HG03045 (cell line): ENCODE data around the gene CDK13.
"Not testable (repeated sequence)": the region's sequence is repeated elsewhere in the genome, so short reads cannot be mapped to it uniquely, and the experiment has no call there.

ENCODE experiments used
- ATAC-seq: cut with Tn5 transposase; IDR thresholded peaks from one replicate; pipeline ENCODE4 v1.9.1; 2021; ENCODE audit warnings: mild to moderate bottlenecking, moderate library complexity; ENCODE audit not compliant: unreplicated experiment

CDK13 gene

GRCh38 chr7:39949971-39950472, at the start of gene CDK13:
Gene CDK13, plus strand, starts transcription at chr7:39950256. Its CDS starts 386 bp downstream, at chr7:39950642.
- peak; percentile 35 for ATAC-seq

DNA sequence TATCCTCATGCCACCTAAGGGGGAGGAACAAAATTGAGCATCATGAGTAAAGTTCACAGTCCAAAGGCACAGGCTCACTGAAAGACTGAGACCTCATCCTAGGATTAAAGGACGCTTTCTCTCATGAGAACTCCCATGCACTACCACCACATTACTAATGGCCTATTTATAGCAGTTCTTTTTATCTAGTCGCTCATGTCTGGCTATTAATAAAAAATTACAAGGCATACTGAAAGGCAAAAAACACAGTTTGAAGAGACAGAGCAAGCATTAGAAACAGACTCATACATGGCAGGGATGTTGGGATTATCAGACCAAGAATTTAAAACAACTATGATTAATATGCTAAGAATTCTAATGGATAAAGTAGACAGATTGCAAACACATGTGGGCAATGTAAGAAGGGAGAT, 46.0 kb upstream of the CDK13 start:
- no peak for ATAC-seq

DNA sequence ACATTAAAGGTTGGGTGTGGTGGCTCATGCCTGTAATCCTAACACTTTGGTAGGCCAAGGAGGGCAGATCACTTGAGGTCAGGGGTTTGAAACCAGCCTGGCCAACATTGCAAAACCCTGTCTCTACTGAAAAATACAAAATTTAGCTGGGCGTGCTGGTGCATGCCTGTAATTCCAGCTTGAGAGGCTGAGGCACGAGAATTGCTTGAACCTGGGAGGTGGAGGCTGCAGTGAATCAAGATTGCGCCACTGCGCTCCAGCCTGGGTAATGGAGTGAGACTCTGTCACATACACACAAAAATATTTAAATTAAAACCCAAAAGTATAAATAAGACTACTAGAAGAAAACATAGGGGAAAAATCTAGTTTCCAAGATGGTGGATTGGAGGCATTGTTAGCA, 41.9 kb upstream of the CDK13 start:
- no peak for ATAC-seq

- no peak for ATAC-seq
These were observed 41.1 kb upstream of the CDK13 start for GRCh38 chr7:39908973-39909372.

DNA sequence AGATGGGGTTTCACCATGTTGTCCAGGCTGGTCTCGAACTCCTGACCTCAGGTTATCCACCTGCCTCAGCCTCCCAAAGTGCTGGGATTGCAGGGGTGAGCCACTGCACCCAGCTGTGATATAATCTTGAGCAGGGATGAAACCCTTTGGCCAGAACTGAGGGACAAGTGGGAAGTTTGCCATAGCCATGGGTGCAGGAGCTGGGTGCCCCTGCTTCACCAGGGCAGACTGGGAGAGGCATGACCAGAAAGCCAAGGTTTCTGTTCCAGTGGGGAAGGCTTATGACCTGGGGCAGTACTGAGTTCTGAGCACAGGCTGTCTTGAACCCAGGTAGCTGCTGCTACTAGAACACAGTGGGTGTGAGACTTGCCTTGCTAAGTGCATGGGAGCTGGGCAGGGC, 40.5 kb upstream of the CDK13 start:
- no peak for ATAC-seq

- no peak for ATAC-seq
These were observed 39.8 kb upstream of the CDK13 start for GRCh38 chr7:39910108-39910869.

DNA sequence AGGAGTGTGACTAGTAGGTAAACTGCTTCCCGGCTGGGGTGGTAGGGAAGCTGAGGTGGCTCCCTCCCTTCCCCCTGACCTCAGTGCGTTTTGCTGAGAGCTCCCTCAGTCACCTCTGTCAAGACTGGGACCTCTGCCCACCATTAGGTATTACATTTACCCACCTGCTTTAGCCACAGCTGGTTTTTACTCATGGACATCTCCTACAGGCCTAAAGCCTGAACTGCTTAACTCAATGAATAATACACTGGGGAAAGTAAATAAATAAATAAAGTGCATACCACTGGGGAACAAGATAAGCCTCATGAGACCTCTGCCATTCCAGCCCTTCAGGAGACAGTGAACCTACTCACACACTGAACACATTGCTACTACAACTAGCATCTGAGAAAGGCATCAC, 38.9 kb upstream of the CDK13 start:
- ATAC-seq = no peak

GRCh38 chr7:39915847-39916246, 34.2 kb upstream of the CDK13 start:
- ATAC-seq = not testable (repeated sequence)

- ATAC-seq = no peak
These were observed 30.4 kb upstream of the CDK13 start for GRCh38 chr7:39919646-39920045.

GRCh38 chr7:39921506-39922175, 28.4 kb upstream of the CDK13 start:
- ATAC-seq = no peak

- no peak for ATAC-seq
These were observed 27.5 kb upstream of the CDK13 start for GRCh38 chr7:39922580-39922979.

- ATAC-seq = no peak
These were observed 27.0 kb upstream of the CDK13 start for GRCh38 chr7:39923091-39923490.

DNA sequence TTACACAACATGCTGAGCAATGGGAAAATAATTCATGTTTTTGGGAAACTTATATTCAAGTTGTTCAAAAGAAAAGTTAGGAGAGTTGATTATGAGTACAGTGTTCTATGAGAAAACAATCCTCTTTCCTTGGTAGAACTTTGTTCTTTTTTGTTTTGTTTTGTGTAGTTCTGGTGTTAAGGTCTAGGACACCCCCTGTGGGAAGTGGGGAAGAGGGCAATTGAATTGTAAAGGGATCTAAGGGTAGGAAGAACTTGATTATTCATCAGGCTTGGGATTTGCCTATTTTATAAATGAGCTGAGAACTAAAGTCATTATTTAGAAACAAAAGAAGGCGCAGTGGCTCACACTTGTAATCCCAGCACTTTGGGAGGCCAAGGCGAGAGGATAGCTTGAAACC, 25.9 kb upstream of the CDK13 start:
- no peak for ATAC-seq

- ATAC-seq = no peak
These were observed 23.9 kb upstream of the CDK13 start for GRCh38 chr7:39926111-39926510.

DNA sequence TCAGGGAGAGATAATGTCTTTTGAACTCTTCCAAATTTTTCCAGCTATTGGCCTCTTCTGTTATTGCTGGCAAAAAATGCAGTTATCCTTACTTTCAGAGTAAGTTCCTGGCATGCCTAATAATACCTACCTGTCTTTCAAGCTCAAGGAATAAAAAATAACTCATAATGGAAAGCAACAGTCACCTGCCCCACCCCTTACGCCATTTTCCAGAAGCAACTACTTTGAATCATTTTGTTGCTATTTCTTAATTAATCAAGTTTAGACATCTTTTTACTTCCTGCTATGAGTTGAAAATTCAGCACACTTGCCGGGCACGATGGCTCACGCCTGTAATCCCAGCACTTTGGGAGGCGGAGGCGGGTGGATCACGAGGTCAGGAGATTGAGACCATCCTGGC, 23.0 kb upstream of the CDK13 start:
- ATAC-seq = no peak

GRCh38 chr7:39934132-39934531, 15.9 kb upstream of the CDK13 start:
- ATAC-seq = no peak

GRCh38 chr7:39936761-39937160, 13.3 kb upstream of the CDK13 start:
- no peak for ATAC-seq

DNA sequence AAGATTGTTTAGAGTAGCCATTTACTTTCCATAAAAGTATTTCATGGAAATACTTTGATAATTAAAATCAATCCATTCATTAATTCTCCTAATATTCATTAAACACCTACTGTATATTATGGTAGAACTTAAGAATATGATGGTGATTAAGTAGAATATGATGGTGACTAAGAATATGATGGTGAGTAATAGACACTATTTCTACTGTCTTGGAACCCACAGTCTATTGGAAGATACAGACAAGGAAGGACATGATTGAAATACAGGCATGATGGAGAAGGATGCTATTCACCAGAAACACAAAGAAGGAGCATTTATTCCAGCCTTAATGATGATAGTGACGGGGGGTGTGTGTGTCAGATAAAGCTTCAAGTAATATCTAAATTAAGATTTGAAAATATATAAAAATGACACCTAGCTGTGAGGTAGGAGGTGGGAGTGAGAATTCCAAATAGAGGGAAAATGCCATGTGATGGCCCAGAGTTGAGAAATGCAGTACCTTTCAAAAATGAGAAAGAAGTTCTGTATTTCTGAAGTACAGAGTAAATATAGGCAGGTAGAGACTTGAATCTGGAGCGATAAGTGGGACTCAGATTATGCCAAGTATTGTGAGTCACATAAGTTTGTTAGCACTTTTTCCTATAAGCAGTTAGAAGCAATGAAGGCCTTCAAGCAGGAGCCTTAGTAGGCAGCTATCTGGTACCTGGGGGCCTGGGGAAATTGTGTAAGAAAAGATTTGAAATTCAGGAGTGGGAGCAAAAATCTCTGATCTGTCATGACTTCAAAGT, 12.5 kb upstream of the CDK13 start:
- no peak for ATAC-seq

- no peak for ATAC-seq
These were observed 7.2 kb upstream of the CDK13 start for GRCh38 chr7:39942883-39943282.

DNA sequence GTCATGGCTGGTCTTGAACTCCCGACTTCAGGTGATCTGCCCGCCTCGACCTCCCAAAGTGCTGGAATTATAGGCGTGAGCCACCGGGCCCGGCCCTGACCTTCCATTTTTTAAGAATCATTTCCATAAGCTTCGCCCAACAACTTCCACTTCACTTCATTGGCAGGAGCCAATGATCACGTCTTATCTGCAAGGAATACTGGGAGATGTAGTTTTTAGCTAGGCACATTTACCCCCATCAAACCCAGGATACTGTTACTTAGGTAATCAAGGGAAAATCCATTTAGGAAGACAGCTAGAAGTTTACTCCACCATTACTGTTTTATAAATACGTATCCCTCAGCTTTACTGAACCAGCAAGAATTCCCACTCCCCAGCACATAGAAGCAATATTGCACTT, 3.4 kb upstream of the CDK13 start:
- no peak for ATAC-seq

- ATAC-seq = no peak
These were observed 1.6 kb upstream of the CDK13 start for GRCh38 chr7:39948375-39948955.
